Smooth muscle cell (in vitro differentiated cells): ENCODE measurements around the gene CILP2. TPM values are rescaled to one million over a fixed set of nuclear protein-coding genes. Genes with fewer than 3 reads are reported as not detected.

ENCODE experiments used
- DNase-seq: peaks from one replicate; lab custom pipeline; 2025; ENCODE audit not compliant: unreplicated experiment; lab: John Stamatoyannopoulos, UW
- H2AFZ ChIP-seq: fragments of 200-600 bp; sonication (generic); 2 replicates; pipeline ENCODE4 v1.6.0; 2016; ENCODE audit warnings: antibody characterized with exemption, low read depth, mild to moderate bottlenecking
- H3F3A ChIP-seq: fragments of 200-600 bp; sonication (generic); 2 replicates; pipeline ENCODE4 v1.6.0; 2017; ENCODE audit warnings: antibody characterized with exemption, low read depth
- H3K27ac ChIP-seq: fragments of 200-600 bp; sonication (generic); 2 replicates; pipeline ENCODE4 v1.5.1; 2016; ENCODE audit warnings: low read depth, mild to moderate bottlenecking
- H3K27me3 ChIP-seq: fragments of 200-600 bp; sonication (generic); 2 replicates; pipeline ENCODE4 v1.6.1; 2016; ENCODE audit warnings: low read depth, mild to moderate bottlenecking
- H3K36me3 ChIP-seq: fragments of 200-600 bp; sonication (generic); 2 replicates; pipeline ENCODE4 v1.5.1; 2016; ENCODE audit warnings: low read depth
- H3K4me1 ChIP-seq: fragments of 200-600 bp; sonication (generic); 2 replicates; pipeline ENCODE4 v1.5.1; 2016; ENCODE audit warnings: low read depth
- H3K4me2 ChIP-seq: fragments of 200-600 bp; sonication (generic); 2 replicates; pipeline ENCODE4 v1.6.0; 2016; ENCODE audit warnings: mild to moderate bottlenecking
- H3K4me3 ChIP-seq: fragments of 200-600 bp; sonication (generic); 2 replicates; pipeline ENCODE4 v1.5.1; 2016; ENCODE audit warnings: mild to moderate bottlenecking
- H3K79me2 ChIP-seq: fragments of 200-600 bp; sonication (generic); 2 replicates; pipeline ENCODE4 v1.6.0; 2016; ENCODE audit warnings: low read depth, mild to moderate bottlenecking
- H3K9ac ChIP-seq: fragments of 200-600 bp; sonication (generic); 2 replicates; pipeline ENCODE4 v1.6.0; 2016; ENCODE audit warnings: low read depth
- H3K9me3 ChIP-seq: fragments of 200-600 bp; sonication (generic); replicated peaks from 2 replicates; pipeline ENCODE4 v1.5.1; 2016; ENCODE audit warnings: low read depth
- H4K20me1 ChIP-seq: fragments of 200-600 bp; sonication (generic); 2 replicates; pipeline ENCODE4 v1.6.0; 2016; ENCODE audit warnings: low read depth
- CTCF ChIP-seq: fragments of 200-600 bp; sonication (generic); IDR thresholded peaks from 2 replicates; pipeline ENCODE4 v1.5.1; 2017; ENCODE audit warnings: borderline replicate concordance, mild to moderate bottlenecking, antibody characterized with exemption; ENCODE audit not compliant: insufficient read depth, poor library complexity, severe bottlenecking
- WGBS: methylation state at CpG from one replicate; pipeline ENCODE4 v1.1.7; 2016; ENCODE audit warnings: low lambda C conversion rate; 5-methylcytosine and 5-hydroxymethylcytosine counted together
- polyA plus RNA-seq: library from polyadenylated mRNA; unstranded; fragments of >200 nt; fragmentation: Nextera tagmentation; extraction: Ambion mirVana; gene quantifications from 2 replicates; pipeline ENCODE4 v1.2.1, GENCODE V29; 2016
- total RNA-seq: library from RNA; depleted of rRNA; stranded (reverse); fragments of >200 nt; gene quantifications from 2 replicates; pipeline ENCODE4 v1.2.3, GENCODE V29; 2014

Gene CILP2
- total and polyA plus RNA-seq, 2 experiments from 2014 or later: 27.2 to 95.0 TPM

GRCh38 chr19:19579533-19580361 is 41.7 kb downstream of the CILP2 start:
- Histone ChIP-seq H3K4me2 (no peak overlapping the region), H3F3A (no peaks in the 10 kb centered on the region), H3K9ac (no peak overlapping the region), H3K4me3 (no peak overlapping the region), H3K27me3 (no peaks in the 10 kb centered on the region), H3K9me3 (no peaks in the 10 kb centered on the region), H3K36me3 (no peaks in the 10 kb centered on the region), H3K27ac (no peak overlapping the region), H4K20me1 (no peaks in the 10 kb centered on the region), H2AFZ (no peak overlapping the region), H3K79me2 (no peaks in the 10 kb centered on the region), H3K4me1 (no peaks in the 10 kb centered on the region)
- no peak for TF ChIP-seq CTCF
- DNase-seq: no peak
- WGBS: 92% methylated on average over 25 of the region's 25 CpGs

- TF ChIP-seq CTCF: no peak
- Histone ChIP-seq H3K27ac (no peak overlapping the region), H3K4me3 (no peak overlapping the region), H3K9ac (no peak overlapping the region), H3K9me3 (no peaks in the 10 kb centered on the region), H3K27me3 (no peaks in the 10 kb centered on the region), H2AFZ (no peak overlapping the region), H3K4me1 (no peaks in the 10 kb centered on the region), H3K36me3 (no peaks in the 10 kb centered on the region), H3K4me2 (no peak overlapping the region), H3F3A (no peaks in the 10 kb centered on the region), H3K79me2 (no peaks in the 10 kb centered on the region), H4K20me1 (no peaks in the 10 kb centered on the region)
- DNase-seq: no peak
- 97% methylated on average over 4 of the region's 4 CpGs for WGBS
These were observed 42.4 kb downstream of the CILP2 start for GRCh38 chr19:19580418-19580817.

- H4K20me1 ChIP-seq: no peaks in the 10 kb centered on the region
- H3K4me3 ChIP-seq: no peak overlapping the region
- WGBS: 93% methylated on average over 13 of the region's 13 CpGs
- no peaks in the 10 kb centered on the region for H3K9me3 ChIP-seq
- H2AFZ ChIP-seq: no peak overlapping the region
- H3K27ac ChIP-seq: no peak overlapping the region
- H3F3A ChIP-seq: no peaks in the 10 kb centered on the region
- no peaks in the 10 kb centered on the region for H3K4me1 ChIP-seq
- DNase-seq: no peak
- no peak overlapping the region for H3K4me2 ChIP-seq
- H3K9ac ChIP-seq: no peak overlapping the region
- H3K36me3 ChIP-seq: no peaks in the 10 kb centered on the region
- H3K27me3 ChIP-seq: no peaks in the 10 kb centered on the region
- TF ChIP-seq CTCF: no peak
- H3K79me2 ChIP-seq: no peaks in the 10 kb centered on the region
These were observed 43.3 kb downstream of the CILP2 start for GRCh38 chr19:19581391-19581790.

- no peak for TF ChIP-seq CTCF
- Histone ChIP-seq H3K27ac (no peak overlapping the region), H3F3A (no peaks in the 10 kb centered on the region), H2AFZ (no peak overlapping the region), H3K9ac (no peak overlapping the region), H4K20me1 (no peaks in the 10 kb centered on the region), H3K36me3 (no peaks in the 10 kb centered on the region), H3K9me3 (no peaks in the 10 kb centered on the region), H3K79me2 (no peaks in the 10 kb centered on the region), H3K27me3 (no peaks in the 10 kb centered on the region), H3K4me2 (no peak overlapping the region), H3K4me1 (no peaks in the 10 kb centered on the region), H3K4me3 (no peak overlapping the region)
- WGBS: 90% methylated on average over 6 of the region's 6 CpGs
- no peak for DNase-seq
These were observed 44.4 kb downstream of the CILP2 start for GRCh38 chr19:19582471-19582870.
